HG03025 (cell line): ENCODE results near the gene WDFY4.

ENCODE experiments used
- ATAC-seq: cut with Tn5 transposase; IDR thresholded peaks from one replicate; pipeline ENCODE4 v1.9.1; 2021; ENCODE audit warnings: mild to moderate bottlenecking, moderate library complexity; ENCODE audit not compliant: unreplicated experiment, low FRiP score

Gene WDFY4

DNA sequence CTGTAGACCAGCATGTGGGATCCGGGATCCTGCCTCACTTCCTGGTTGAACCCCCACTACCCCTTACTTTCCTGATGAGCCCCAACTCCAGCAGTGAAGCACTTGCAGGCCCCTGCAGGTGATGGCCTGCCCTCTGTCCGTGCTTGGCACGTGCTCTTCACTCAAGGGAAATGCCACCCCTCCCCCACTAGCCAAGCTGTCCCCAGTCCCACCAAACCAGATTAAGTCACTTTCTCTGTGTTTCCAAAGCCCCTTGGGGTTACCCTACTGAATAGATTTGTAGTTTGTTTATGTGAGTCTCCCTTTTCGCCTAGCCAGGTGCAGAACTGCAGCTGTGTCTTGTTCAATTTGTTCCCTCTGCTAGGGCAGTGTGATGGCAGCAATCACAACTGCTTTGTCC, 121.7 kb downstream of the WDFY4 start:
- ATAC-seq = no peak

DNA sequence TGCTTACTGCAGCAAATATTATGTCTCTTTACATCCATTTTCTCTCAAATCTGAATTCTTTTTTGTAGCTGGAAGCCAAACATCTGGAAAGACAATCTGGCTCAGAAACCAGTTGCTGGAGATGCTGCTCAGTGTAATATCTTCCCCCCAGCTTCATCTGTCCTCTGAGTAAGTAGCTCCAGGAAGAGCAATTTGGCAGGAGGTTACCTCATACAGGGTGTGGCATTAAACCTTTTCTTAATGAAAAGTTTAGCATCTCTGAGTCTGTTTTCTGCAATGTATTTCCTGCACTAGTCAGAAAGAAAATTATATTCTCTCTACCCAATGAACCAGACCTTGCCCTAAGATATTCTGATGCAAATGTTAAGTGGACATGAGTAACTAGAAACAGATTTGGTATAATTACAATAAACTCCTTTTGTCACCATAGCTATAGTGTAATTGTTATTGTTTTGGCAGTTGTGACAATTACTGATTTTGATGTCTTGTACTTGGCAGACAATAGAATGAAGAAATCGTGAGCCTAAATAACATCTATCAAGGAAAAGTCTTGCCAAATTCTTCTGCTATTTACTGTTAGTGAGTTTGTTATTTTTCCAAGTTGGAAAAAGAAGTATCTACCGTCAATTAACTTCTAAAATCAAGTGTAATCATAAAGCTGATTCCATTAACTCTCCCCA, 123.3 kb downstream of the WDFY4 start:
- no peak for ATAC-seq

DNA sequence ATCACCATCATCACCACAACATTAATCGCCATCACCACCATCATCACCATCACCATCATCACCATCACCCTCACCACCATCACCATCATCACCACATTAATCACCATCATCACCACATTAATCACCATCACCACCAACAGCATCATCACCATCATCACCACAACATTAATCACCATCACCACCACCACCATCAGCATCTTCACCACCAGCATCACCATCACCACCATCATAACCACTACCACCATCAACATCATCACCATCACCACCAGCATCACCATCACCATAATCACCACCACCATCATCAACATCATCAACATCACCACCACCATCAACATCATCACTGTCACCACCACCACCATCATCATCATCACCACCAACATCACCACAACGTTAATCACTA, 124.6 kb downstream of the WDFY4 start:
- ATAC-seq = no peak

DNA sequence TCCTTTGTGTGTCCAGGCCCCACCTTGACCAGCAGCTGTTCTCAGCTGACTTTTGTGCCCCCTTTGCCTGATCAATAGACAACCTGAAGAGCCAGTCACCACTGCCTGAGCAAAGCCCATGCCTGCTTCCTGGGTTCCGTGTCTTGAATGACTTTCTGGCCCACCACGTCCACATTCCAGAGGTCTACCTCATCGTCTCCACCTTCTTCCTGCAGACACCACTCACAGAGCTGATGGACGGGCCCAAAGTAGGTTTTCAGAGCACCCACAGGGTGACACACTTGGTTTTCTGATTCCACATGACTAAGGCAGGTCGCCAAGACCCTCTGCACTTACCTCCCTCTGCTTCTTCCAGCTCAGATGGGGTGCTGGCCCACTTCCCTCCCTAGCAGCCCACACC, 126.8 kb downstream of the WDFY4 start:
- ATAC-seq = no peak

DNA sequence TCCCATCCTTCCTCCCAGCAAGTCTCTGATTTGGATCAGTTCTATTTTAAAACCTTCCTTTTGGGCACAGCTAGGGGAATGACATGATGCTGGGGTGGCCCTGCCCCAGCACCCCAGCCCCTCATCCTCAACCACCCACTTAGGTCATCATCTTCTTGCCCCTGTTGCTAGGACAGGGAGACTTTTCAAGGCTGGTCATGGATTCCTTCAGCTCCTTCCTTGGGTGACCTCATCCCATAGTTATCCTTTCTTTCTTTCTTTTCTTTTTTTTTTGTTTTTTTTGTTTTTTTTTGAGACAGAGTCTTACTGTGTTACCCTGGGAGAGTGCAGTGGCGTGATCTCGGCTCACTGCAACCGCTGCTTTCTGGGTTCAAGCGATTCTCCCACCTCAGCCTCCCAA, 127.2 kb downstream of the WDFY4 start:
- no peak for ATAC-seq

DNA sequence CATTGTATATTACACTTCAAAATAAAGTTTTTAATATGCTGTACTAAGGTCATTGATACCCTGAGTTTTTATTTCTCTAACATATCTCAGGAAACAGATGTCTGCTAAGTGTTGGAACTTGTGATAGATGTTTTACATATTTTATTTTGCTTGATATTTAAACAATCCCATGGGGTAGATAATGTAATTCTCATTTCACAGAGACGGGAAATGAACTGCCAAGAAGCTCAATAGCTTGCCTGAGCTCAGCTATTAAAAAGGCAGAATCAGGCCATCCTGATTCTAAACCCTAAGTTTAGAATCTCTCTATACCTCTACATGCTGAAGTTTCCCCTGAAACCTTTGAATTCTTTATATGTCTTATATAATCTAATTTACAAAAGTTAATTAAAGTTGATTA, 128.6 kb downstream of the WDFY4 start:
- no peak for ATAC-seq

DNA sequence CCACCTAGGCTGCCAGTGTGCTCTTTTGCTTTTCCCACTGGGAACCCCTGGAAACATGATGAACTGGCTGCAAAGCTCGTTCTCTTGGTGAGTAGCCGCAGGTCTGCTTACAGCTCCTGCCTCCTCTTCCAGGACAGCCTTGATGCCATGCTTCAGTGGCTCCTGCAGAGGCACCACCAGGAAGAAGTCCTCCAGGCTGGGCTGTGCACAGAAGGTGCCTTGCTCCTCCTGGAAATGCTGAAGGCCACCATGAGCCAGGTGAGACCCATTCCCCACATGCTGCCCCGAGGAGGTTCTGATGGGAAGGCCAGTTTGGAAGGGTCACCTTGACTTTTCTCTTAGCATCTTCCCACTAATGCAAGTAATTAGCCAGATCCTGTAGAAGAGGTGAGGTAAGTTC, 129.2 kb downstream of the WDFY4 start:
- ATAC-seq = no peak

DNA sequence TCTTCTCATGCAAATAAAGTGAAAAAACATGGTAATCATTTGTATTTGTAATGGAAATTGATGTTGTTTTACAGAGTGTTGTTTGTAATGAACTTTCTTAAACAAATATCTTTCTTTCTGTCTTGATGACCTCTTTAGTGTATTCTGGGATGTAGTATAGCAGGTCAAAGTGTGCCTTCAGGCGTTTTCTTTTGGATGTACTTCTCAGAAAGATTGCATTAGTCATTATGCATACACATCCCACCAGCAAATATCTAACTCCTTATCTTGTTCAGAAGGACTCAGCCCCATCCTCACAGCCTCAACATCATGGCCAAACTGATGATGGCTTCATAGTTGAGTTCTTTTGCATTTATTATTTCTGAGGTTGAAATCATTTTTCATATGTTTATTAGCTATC, 130.3 kb downstream of the WDFY4 start:
- no peak for ATAC-seq

DNA sequence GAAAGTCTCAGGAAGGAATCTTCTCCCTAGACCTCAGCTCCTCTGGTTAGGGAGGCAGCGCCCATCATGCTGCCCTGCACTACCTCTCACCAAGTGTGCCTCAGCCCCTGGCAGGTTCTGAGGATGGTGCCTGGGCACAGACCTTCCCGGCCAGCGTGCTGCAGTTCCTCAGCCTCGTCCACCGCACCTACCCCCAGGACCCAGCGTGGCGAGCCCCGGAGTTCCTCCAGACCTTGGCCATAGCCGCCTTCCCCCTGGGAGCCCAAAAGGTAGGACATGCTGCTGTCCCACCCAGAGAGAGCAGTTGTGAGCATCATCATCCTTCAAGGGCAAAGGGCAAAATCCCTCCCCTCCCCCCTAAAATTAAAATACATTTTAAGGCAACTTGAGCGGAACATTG, 132.5 kb downstream of the WDFY4 start:
- ATAC-seq = no peak

DNA sequence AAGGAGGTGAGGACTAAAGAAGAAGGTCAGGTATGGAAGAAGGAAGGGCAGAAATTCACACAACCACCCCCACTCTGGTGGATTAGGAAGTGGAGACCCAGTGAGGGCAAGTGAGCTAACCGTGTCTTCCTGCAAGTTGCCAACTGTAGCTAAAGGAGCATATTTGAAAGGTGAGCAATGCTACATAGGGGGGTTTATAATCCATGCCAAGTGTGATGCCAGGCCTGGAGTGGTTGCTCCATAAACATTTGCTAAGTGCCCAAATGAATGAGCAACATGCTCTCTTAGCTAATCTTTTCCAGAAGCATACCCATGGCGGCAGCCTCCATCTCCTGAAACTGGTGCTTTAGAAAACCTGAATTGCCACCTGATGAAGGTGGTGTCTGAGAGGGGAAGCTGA, 133.4 kb downstream of the WDFY4 start:
- ATAC-seq = no peak

DNA sequence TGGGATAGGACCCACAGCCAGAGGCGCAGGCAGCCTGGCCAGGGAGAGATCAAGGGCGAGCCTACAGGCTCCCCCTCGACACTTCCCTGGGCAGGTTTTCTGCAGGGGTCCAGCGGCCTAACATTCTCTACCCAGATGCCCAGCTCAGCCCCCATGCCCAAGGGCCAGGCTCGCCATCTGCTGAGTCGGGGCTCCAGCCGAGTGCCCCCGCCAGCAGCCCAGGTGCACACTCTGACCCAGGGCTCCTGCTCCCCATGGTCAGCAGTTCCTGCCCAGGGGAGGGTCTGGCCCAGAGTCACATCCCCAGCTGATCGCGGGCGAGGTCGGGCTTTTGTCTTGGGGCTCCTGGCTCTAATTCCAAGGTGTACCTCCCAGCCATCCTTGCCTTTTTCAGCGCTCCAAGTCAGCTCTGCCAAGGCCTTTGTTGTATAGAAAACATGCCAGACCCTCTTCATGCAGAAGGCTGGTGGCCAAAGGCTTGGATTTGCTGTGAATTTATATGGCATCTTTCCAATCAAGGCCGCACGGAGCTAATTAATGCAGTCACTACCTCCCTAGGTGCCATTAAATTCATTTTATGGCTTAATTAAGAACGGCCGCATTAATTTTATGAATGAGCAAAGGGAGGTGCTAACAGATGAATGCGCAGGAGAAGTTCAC, 134.3 kb downstream of the WDFY4 start:
- no peak for ATAC-seq

DNA sequence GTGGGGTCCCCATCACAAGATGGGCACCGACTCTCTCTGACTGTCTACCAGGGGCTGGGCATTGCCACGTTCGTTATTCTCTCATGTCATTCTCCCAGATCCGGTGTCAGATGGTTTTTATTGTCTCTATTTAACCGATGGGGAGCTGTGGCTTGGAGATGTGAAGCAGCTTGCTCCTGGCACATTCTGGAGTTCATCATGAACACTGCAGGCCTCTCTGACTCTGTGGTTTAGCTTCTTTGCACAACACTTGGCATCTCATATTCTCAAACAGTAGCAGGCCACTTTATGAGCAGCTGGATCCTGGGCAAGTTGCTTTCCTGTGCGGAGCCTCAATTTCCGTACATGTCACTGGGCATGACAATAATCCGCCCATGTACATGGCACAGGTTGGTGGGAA, 135.1 kb downstream of the WDFY4 start:
- ATAC-seq = no peak

DNA sequence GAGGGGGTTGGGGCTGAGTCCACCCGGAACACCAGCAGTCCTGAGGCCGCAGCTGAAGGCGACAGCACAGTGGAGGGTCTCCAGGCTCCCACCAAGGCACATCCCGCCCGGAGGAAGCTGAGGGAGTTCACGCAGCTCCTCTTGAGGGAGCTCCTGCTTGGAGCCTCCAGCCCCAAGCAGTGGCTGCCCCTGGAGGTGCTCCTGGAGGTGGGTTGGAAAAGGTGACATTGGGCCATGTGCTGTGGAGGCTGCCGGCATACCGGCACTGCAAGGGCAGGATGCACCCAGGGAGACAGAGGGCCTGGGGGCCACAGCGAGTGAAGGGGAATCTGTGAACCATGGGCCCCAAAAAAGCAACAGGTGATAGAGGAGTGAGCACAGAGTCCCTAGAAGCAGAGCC, 135.6 kb downstream of the WDFY4 start:
- ATAC-seq = no peak

DNA sequence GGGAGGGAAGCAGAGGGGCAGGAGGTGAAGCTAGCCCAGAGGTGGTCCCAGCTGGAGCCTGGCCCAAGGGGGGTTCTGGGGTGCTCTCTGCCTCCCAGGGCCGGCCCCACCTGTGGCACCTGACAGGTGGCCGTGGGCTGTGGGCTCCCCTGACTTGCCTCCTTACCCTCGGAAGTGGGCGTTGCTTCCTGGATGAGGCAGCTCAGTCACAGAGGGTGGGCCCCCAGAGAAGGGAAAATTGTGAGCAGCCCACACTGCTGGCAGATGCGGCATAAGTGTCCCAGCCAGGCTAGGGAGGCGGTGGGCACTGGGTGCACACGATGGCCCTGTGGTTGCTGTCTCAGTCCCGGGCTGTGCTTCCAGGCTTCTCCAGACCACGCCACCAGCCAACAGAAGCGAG, 136.0 kb downstream of the WDFY4 start:
- ATAC-seq = no peak

DNA sequence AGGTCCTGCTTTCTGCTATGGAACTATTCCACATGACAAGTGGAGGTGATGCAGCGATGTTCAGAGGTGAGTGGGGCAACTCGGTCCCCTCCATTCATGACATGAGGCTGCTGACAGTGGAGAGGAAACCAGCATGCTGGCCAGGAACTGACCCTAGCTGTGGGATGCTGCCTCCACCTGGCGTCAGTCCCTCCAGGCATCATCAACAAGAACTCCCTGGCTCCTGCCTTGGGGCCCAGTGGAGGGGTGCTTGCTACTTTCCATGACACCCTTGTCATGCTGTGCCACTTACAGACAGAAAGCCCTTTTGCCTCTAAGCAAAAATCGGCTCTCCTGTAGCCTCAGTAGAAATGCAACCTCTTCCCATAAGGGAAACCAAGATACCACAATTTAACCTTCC, 136.4 kb downstream of the WDFY4 start:
- ATAC-seq = no peak

DNA sequence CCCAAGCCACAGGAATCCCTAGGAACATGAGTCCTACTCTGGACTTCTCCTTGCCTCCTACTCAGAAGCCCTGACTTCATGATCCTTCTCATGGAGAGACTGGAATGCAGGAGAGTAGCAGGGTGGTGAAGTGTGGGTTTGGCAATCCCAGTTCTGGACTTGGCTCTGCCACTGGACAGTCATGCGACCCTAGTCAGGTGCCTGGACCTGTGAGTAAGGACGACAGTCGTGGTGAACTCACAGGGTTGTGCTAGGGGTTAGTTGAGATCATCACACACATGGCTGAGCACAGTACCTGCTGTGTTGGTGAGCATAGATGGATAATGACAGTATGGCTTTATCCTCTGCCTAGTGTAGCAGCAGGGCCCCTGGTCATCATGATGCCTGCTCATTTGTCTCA, 137.0 kb downstream of the WDFY4 start:
- ATAC-seq = no peak

DNA sequence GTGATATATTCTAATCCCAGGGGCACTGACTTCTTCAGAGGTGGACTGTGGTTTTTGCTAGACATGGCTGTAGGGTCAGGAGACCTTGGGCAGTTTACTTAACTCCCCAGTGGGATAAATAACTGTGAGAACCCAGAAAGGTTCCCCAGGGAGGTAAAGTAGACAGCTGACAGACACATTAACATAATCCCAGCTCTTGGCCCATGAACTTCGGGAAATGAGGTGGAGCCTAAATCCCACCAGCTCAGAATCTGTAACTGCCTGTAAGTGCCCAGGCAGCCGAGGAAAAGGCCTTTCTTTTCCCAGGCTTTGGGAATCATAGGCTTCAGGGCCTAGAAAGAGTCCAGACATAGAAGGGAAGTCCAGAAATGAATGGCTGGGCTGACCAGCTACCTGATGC, 149.0 kb downstream of the WDFY4 start:
- ATAC-seq = no peak

DNA sequence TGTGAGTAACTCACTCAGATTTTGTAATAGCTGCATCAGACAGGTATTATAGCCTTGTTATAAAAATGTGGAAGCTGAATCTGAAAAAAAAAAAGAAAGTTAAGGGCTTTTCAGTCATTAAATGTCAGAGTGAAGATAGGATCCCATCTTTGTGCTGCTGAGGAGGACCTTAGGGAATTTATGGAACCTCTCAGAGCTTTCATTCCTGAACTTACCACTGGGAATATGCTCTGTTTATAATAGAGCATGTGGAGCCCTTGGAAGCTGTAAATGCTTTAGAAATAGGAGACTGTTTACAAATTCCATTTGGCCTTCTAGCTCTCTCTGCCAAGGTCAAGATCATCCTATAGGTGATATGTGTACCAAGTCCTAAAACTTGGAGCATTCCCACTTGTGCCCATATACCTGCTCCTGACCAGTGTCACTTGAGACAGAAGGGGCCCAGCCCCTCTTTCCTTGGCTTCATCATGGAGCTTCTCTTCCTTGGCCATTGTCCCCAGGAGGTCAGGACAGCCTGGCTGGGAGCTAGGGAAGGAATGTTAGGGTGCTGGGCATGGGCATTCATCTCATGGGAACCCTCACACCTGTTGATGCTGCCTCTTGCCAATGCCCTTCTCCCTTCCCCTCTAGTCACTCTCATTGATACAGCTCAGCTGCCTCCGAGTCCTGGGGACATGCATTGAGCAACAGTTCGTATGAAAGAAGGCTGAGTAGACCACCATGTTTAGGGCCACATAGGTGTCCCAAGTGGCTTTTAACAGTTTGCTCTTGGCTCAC, 149.7 kb downstream of the WDFY4 start:
- ATAC-seq = no peak

DNA sequence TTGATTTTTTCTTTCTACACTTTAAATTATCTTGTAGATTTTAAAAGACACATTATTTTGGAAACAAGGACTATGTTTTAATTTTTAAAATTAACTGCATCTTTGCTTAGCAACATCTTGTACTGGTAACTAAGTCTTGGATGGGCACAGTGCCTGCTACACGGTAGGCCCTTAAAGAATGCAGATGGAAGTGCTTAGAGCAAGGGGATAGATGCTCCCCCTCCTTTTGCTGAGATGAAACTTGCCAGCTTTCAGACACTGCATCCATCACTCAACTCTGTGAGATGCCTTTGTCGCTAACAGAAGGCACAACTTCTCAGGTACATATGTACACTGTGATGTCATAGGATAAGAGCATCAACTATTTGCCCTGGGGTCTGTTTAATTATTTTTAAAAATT, 151.1 kb downstream of the WDFY4 start:
- ATAC-seq = no peak

DNA sequence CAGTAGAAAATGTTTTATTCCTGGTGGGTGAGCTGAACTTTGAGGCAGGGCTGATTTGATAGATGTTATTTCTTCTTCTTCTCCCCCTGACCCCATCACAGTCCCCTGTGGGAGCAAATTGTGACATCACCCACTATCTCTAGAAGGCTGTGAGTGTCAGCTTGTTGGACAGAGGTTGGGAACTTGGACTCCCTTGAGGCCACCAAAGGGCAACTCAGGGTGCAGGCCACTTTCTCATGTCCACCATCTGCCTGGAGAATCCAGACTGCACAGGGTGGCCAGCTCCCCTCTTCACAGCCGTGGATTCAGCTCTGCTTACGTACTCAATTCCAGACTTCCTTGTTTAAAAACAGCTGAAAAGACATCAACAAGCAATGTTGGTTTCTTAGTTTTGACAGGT, 151.9 kb downstream of the WDFY4 start:
- no peak for ATAC-seq

DNA sequence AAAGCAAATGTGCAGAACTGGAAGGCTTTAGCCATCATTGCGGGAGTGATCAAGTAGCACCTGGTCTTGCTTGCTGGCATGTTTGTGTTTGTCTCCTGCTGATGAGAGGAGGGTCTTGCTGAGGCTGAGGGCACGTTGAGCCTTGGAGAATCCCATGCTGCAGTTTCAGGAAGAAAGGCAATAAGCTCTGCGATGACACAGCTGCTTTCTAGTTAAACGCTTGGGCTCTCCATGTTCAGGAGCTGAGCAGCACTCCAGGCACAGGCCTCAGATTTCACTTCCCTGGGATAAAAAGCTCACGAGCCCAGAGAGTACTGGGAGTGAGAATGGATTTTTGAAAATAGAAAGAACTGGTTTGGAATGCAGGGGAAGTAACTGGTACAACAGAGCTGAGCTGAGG, 154.2 kb downstream of the WDFY4 start:
- no peak for ATAC-seq
